Natural killer cell (primary cell): ENCODE results near the gene RIGI. TPM values are rescaled to one million over a fixed set of nuclear protein-coding genes. Genes with fewer than 3 reads are reported as not detected.

Source experiments
- ATAC-seq, 3 donors: fragments of 150-1000 bp in 2 of 3; fragments of 200-7000 bp in 1 of 3; cut with Tn5 transposase; 1 replicate in 1 of 3; 2 replicates in 2 of 3; pipeline ENCODE4 v1.10.0; 2021; ENCODE audit warnings: mild to moderate bottlenecking in 2 of 3, moderate library complexity in 2 of 3
- DNase-seq, 2 donors: peaks; one replicate each; pipeline versions ENCODE4 v3.0.0 to v3.0.0-alpha.2; 2013 to 2021; ENCODE audit warnings: mixed read lengths in 1 of 2
- H3K27ac ChIP-seq: one replicate; pipeline ENCODE4 v1.5.1; 2013; ENCODE audit warnings: mild to moderate bottlenecking, low read length
- H3K27me3 ChIP-seq: one replicate; pipeline ENCODE4 v1.6.1; 2013; ENCODE audit warnings: low read length; ENCODE audit not compliant: control insufficient read depth, insufficient read depth
- H3K36me3 ChIP-seq: one replicate; pipeline ENCODE4 v1.6.1; 2013; ENCODE audit warnings: low read length; ENCODE audit not compliant: control insufficient read depth, insufficient read depth
- H3K4me1 ChIP-seq: one replicate; pipeline ENCODE4 v1.6.1; 2013; ENCODE audit warnings: low read length; ENCODE audit not compliant: control insufficient read depth, insufficient read depth
- H3K4me3 ChIP-seq: one replicate; pipeline ENCODE4 v1.5.1; 2013; ENCODE audit warnings: low read length
- H3K9me3 ChIP-seq: one replicate; pipeline ENCODE4 v1.6.1; 2013; ENCODE audit warnings: low read length; ENCODE audit not compliant: control insufficient read depth, insufficient read depth
- H3K27ac Mint-ChIP-seq, 2 donors: one replicate each; pipeline ENCODE4 v1.8.0; 2022; ENCODE audit warnings: mild to moderate bottlenecking in 2 of 2, mixed read lengths in 2 of 2, moderate library complexity in 1 of 2
- H3K27me3 Mint-ChIP-seq, 2 donors: one replicate each; pipeline ENCODE4 v1.8.0; 2022; ENCODE audit warnings: low read depth in 2 of 2, mixed read lengths in 2 of 2
- H3K36me3 Mint-ChIP-seq: one replicate; pipeline ENCODE4 v1.8.0; 2022; ENCODE audit warnings: mixed read lengths
- H3K4me1 Mint-ChIP-seq, 2 donors: one replicate each; pipeline ENCODE4 v1.8.0; 2022; ENCODE audit warnings: mixed read lengths in 2 of 2
- H3K4me3 Mint-ChIP-seq: one replicate; pipeline ENCODE4 v1.8.0; 2022; ENCODE audit warnings: mild to moderate bottlenecking, moderate library complexity, mixed read lengths
- H3K9me3 Mint-ChIP-seq, 2 donors: one replicate each; pipeline ENCODE4 v1.8.0; 2022; ENCODE audit warnings: mixed read lengths in 2 of 2
- WGBS: methylation state at CpG from one replicate; pipeline ENCODE4 v1.1.7; 2013; ENCODE audit warnings: missing lambda C conversion rate; ENCODE audit not compliant: insufficient coverage; 5-methylcytosine and 5-hydroxymethylcytosine counted together
- intact Hi-C: fragments of 100-400 bp; cut with micrococcal nuclease; formaldehyde crosslinking; loops from one replicate; pipeline ENCODE4 v1.14.2; 2022
- total RNA-seq, 4 donors: library from RNA; stranded (reverse); fragments of 120-200 nt in 1 of 4; gene quantifications; one replicate each; pipeline versions ENCODE4 v1.2.3 to v1.2.4, GENCODE V29; 2013 to 2022
- TF ChIP-seq, protein P1 (sequence below): fragments of 200-600 bp; IDR thresholded peaks from one replicate; pipeline ENCODE4 v1.8.0; 2022; ENCODE audit warnings: antibody characterized with exemption

The RIGI gene
- total RNA-seq, 3 donors from 2014 or later (not counting 1 experiment from before 2014, with no cell fraction given): 13.8 to 21.3 (median 15.7) TPM

DNA sequence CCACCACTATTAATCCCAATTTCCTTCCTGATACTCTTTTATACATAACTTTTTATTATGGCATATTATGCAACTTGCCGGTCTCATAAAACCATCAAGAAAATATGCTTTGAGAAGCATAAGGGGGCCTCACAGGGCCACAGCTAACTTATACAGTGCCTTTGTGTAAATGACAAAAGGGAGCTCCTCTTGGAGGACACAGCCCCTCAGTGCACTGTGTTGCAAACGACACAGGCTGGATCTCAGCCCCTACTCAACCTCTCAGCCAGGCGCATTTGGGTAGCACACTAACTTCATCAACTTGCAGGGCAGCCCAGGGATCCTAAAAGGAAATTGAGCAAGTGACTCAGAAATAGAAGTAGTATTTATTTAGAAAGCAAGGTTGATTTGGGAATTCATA lies 35.4 kb downstream of the RIGI start:
- Mint-ChIP-seq H3K36me3 (peaks cover 26% of the 10 kb centered on the region), H3K4me1 (no peaks in the 10 kb centered on the region), H3K27me3 (no peaks in the 10 kb centered on the region), H3K9me3 (no peaks in the 10 kb centered on the region), H3K27ac (no peak overlapping the region), H3K4me3 (no peak overlapping the region)
- TF ChIP-seq, protein P1, sequence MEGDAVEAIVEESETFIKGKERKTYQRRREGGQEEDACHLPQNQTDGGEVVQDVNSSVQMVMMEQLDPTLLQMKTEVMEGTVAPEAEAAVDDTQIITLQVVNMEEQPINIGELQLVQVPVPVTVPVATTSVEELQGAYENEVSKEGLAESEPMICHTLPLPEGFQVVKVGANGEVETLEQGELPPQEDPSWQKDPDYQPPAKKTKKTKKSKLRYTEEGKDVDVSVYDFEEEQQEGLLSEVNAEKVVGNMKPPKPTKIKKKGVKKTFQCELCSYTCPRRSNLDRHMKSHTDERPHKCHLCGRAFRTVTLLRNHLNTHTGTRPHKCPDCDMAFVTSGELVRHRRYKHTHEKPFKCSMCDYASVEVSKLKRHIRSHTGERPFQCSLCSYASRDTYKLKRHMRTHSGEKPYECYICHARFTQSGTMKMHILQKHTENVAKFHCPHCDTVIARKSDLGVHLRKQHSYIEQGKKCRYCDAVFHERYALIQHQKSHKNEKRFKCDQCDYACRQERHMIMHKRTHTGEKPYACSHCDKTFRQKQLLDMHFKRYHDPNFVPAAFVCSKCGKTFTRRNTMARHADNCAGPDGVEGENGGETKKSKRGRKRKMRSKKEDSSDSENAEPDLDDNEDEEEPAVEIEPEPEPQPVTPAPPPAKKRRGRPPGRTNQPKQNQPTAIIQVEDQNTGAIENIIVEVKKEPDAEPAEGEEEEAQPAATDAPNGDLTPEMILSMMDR: no peak
- Histone ChIP-seq H3K36me3 (peaks cover 44% of the 10 kb centered on the region), H3K27ac (no peak overlapping the region), H3K27me3 (no peaks in the 10 kb centered on the region), H3K4me1 (no peaks in the 10 kb centered on the region), H3K4me3 (no peak overlapping the region), H3K9me3 (no peaks in the 10 kb centered on the region)
- no peak for ATAC-seq
- WGBS: 95% methylated on average over 3 of the region's 3 CpGs
- intact Hi-C loops: no loop called here
- DNase-seq: no peak

DNA sequence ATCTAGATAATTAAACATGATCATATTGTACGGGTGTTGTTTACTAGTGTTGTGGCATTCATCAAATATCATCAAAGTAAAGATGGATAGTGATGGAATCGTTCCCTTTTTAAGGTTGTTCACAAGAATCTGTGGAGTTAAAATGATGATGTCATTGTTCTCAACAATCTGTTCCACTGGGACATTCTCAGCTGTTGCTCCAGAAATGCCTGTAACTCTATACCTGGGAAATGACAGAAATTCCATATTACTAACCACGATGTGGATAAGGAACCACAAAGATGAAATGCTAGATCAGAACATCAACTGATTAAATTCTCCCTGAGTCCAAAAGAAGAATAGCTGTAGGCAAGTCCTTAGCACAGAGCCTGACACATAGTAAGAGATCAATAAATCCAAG lies 38.0 kb downstream of the RIGI start:
- Histone ChIP-seq H3K4me1 (no peaks in the 10 kb centered on the region), H3K27ac (no peak overlapping the region), H3K27me3 (no peaks in the 10 kb centered on the region), H3K4me3 (no peak overlapping the region), H3K36me3 (peaks cover 66% of the 10 kb centered on the region), H3K9me3 (no peaks in the 10 kb centered on the region)
- intact Hi-C loops: loop anchor here (10.0 kb wide), 1 partner anchor 93 kb away; no protein-coding TSS in a partner anchor
- Mint-ChIP-seq H3K4me3 (no peak overlapping the region), H3K27me3 (no peaks in the 10 kb centered on the region), H3K36me3 (peaks cover 43% of the 10 kb centered on the region), H3K4me1 (no peaks in the 10 kb centered on the region), H3K9me3 (no peaks in the 10 kb centered on the region), H3K27ac (peak overlapping the region in 1 of 2 donors; percentile 37)
- ATAC-seq: no peak
- WGBS: 100% methylated on average over 3 of the region's 3 CpGs
- TF ChIP-seq, protein P1: no peak
- DNase-seq: no peak

DNA sequence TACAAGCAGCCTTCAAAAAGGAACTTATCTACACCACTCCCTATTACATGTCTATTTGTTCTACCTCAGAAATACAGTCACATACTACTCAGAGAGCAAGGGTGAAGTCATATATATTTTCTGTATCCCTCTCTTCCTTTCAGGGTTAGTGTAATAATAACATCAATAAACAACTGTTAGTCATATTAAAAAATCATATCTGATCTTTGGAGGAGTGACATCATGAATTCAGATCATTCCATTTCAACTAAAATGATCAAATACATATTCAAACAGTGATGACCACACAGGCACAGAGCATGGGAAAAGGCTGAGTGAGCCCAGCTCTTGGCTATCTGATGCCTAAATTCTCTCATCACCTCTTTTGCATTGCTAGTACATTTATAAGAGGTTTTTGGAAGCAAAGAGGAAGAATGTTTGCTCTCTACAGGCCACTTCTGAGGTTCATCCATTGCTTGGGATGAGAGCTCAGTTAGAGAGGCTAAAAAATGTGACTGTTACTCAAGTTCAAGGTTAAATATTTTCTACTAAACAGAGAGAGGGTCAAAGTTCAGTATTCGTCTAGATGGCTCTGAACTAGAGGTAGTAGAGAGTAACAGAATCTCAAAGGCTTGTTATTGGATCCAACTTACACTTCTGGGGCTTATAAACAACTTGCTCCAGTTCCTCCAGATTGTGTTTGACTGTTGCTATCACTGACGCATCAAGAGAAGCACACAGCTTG lies 39.0 kb downstream of the RIGI start:
- ATAC-seq (no peak), DNase-seq (no peak)
- H3K4me1 Mint-ChIP-seq: no peaks in the 10 kb centered on the region
- H3K36me3 ChIP-seq: peaks cover 74% of the 10 kb centered on the region
- peak overlapping the region in 1 of 2 donors; percentile 37 for H3K27ac Mint-ChIP-seq
- H3K27me3 ChIP-seq: no peaks in the 10 kb centered on the region
- TF ChIP-seq, protein P1: no peak
- H3K27me3 Mint-ChIP-seq: no peaks in the 10 kb centered on the region
- no peak overlapping the region for H3K4me3 ChIP-seq
- H3K4me3 Mint-ChIP-seq: no peak overlapping the region
- H3K9me3 ChIP-seq: no peaks in the 10 kb centered on the region
- peaks cover 48% of the 10 kb centered on the region for H3K36me3 Mint-ChIP-seq
- intact Hi-C loops: loop anchor here (10.0 kb wide), 1 partner anchor 92 kb away; no protein-coding TSS in a partner anchor
- 100% methylated on average over 2 of the region's 2 CpGs for WGBS
- no peaks in the 10 kb centered on the region for H3K9me3 Mint-ChIP-seq
- no peaks in the 10 kb centered on the region for H3K4me1 ChIP-seq
- no peak overlapping the region for H3K27ac ChIP-seq
